OCI-LY3 (cell line): ENCODE results near the gene ARID5B.

Experiments used
- EZH2phosphoT487 ChIP-seq: fragments of 200-600 bp; shearing (Covaris generic); IDR thresholded peaks from 2 replicates; pipeline ENCODE4 v1.6.1; 2018; ENCODE audit warnings: antibody characterized with exemption, mixed run types, low read depth
- TF ChIP-seq, protein P1 (sequence below): fragments of 200-600, 300-600 bp; sonication (generic); IDR thresholded peaks from 2 replicates; pipeline ENCODE4 v1.5.1; 2014; ENCODE audit warnings: antibody characterized with exemption, low read length, low read depth

- TF ChIP-seq, protein P1, sequence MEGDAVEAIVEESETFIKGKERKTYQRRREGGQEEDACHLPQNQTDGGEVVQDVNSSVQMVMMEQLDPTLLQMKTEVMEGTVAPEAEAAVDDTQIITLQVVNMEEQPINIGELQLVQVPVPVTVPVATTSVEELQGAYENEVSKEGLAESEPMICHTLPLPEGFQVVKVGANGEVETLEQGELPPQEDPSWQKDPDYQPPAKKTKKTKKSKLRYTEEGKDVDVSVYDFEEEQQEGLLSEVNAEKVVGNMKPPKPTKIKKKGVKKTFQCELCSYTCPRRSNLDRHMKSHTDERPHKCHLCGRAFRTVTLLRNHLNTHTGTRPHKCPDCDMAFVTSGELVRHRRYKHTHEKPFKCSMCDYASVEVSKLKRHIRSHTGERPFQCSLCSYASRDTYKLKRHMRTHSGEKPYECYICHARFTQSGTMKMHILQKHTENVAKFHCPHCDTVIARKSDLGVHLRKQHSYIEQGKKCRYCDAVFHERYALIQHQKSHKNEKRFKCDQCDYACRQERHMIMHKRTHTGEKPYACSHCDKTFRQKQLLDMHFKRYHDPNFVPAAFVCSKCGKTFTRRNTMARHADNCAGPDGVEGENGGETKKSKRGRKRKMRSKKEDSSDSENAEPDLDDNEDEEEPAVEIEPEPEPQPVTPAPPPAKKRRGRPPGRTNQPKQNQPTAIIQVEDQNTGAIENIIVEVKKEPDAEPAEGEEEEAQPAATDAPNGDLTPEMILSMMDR, result no peak
- TF ChIP-seq EZH2phosphoT487, result no peak
Measured at GRCh38 chr10:61855771-61856170, 45.7 kb upstream of the ARID5B start.
